IMR-90 (cell line): ENCODE measurements around the gene PRPF6.

Experiments
- BHLHE40 ChIP-seq: fragments of 150-350 bp; IDR thresholded peaks from 2 replicates; pipeline ENCODE4 v1.6.1; 2016; ENCODE audit warnings: mild to moderate bottlenecking, low read depth, low read length
- CHD1 ChIP-seq: IDR thresholded peaks from 2 replicates; pipeline ENCODE4 v1.6.1; 2012; ENCODE audit warnings: low read depth, low read length, improper control_type of control experiment
- CTCF ChIP-seq: conservative IDR thresholded peaks from 2 replicates; pipeline ENCODE4 v1.5.1; 2012; ENCODE audit warnings: mild to moderate bottlenecking, low read depth, low read length, improper control_type of control experiment
- ELK1 ChIP-seq: fragments of 150-350 bp; IDR thresholded peaks from 2 replicates; pipeline ENCODE4 v1.6.1; 2016; ENCODE audit warnings: low read depth, mild to moderate bottlenecking, low read length, moderate library complexity, borderline replicate concordance
- MAFK ChIP-seq: IDR thresholded peaks from 2 replicates; pipeline ENCODE4 v1.6.1; 2012; ENCODE audit warnings: low read depth, low read length, improper control_type of control experiment
- MAZ ChIP-seq: IDR thresholded peaks from 2 replicates; pipeline ENCODE4 v1.6.1; 2012; ENCODE audit warnings: low read depth, mild to moderate bottlenecking, low read length, improper control_type of control experiment, moderate library complexity, borderline replicate concordance
- POLR2A ChIP-seq: IDR thresholded peaks from 2 replicates; pipeline ENCODE4 v1.6.1; 2012; ENCODE audit warnings: mild to moderate bottlenecking, low read depth, low read length
- RAD21 ChIP-seq: IDR thresholded peaks from 2 replicates; pipeline ENCODE4 v1.6.1; 2012; ENCODE audit warnings: low read length, improper control_type of control experiment
- SMC3 ChIP-seq: fragments of 150-350 bp; IDR thresholded peaks from 2 replicates; pipeline ENCODE4 v1.6.1; 2016; ENCODE audit warnings: low read depth, mild to moderate bottlenecking, antibody characterized with exemption, low read length, moderate library complexity

- TF ChIP-seq RAD21 (peak; percentile 66), POLR2A (no peak), CTCF (peak; percentile 77), MAFK (no peak), BHLHE40 (peak; percentile 54; the same call in 1 of the 2 replicates), CHD1 (no peak), ELK1 (no peak), MAZ (peak; percentile 54; the same call in 1 of the 2 replicates), SMC3 (peak; percentile 43)
Measured at GRCh38 chr20:64057628-64058498, 76.9 kb downstream of the PRPF6 start.
